H9 (cell line): Measurements from ENCODE around the gene AMACR. TPM values are rescaled to one million over a fixed set of nuclear protein-coding genes. Genes with fewer than 3 reads are reported as not detected.
"Not testable (repeated sequence)": the region's sequence is repeated elsewhere in the genome, so short reads cannot be mapped to it uniquely, and the experiment has no call there.

Experiments used
- DNase-seq: peaks from one replicate; pipeline ENCODE4 v3.0.0-alpha.2; 2017
- H2AFZ ChIP-seq: one replicate; pipeline ENCODE4 v1.6.1; 2013; ENCODE audit warnings: mild to moderate bottlenecking, low read length, control low read depth, moderate library complexity
- H2AK5ac ChIP-seq: 2 replicates; pipeline ENCODE4 v1.6.1; 2013; ENCODE audit warnings: low read length, control low read depth, mixed read lengths; ENCODE audit not compliant: insufficient read length
- H2BK120ac ChIP-seq: one replicate; pipeline ENCODE4 v1.6.1; 2013; ENCODE audit warnings: low read depth, mild to moderate bottlenecking, low read length, control low read depth, inconsistent platforms; ENCODE audit not compliant: poor library complexity, severe bottlenecking
- H2BK12ac ChIP-seq: 2 replicates; pipeline ENCODE4 v1.6.1; 2013; ENCODE audit warnings: low read length, control low read depth, mixed read lengths, low read depth; ENCODE audit not compliant: insufficient read length
- H2BK15ac ChIP-seq: 2 replicates; pipeline ENCODE4 v1.6.1; 2013; ENCODE audit warnings: low read depth, low read length, control low read depth
- H2BK20ac ChIP-seq: one replicate; pipeline ENCODE4 v1.6.1; 2013; ENCODE audit warnings: low read depth, mild to moderate bottlenecking, low read length, control low read depth, inconsistent platforms; ENCODE audit not compliant: poor library complexity, severe bottlenecking
- H2BK5ac ChIP-seq: 2 replicates; pipeline ENCODE4 v1.6.1; 2013; ENCODE audit warnings: low read length, control low read depth, mixed read lengths; ENCODE audit not compliant: insufficient read length
- H3K14ac ChIP-seq: 2 replicates; pipeline ENCODE4 v1.6.1; 2013; ENCODE audit warnings: low read length, control low read depth; ENCODE audit not compliant: insufficient read depth
- H3K18ac ChIP-seq: 2 replicates; pipeline ENCODE4 v1.6.1; 2013; ENCODE audit warnings: low read depth, mild to moderate bottlenecking, mixed read lengths, low read length, control low read depth; ENCODE audit not compliant: insufficient read length
- H3K23ac ChIP-seq: 2 replicates; pipeline ENCODE4 v1.6.1; 2013; ENCODE audit warnings: low read length, control low read depth, mixed read lengths, low read depth; ENCODE audit not compliant: insufficient read length
- H3K23me2 ChIP-seq: 2 replicates; pipeline ENCODE4 v1.6.1; 2013; ENCODE audit warnings: low read depth, mild to moderate bottlenecking, mixed read lengths, low read length, control low read depth; ENCODE audit not compliant: insufficient read length, poor library complexity, severe bottlenecking
- H3K27ac ChIP-seq: 2 replicates; pipeline ENCODE4 v1.5.1; 2013; ENCODE audit warnings: low read length, control low read depth, mixed read lengths, low read depth; ENCODE audit not compliant: insufficient read length
- H3K27me3 ChIP-seq: 2 replicates; pipeline ENCODE4 v1.6.1; 2013; ENCODE audit warnings: low read length, control low read depth, inconsistent platforms; ENCODE audit not compliant: insufficient read depth
- H3K4ac ChIP-seq: 2 replicates; pipeline ENCODE4 v1.6.1; 2013; ENCODE audit warnings: low read depth, mild to moderate bottlenecking, control low read depth, inconsistent platforms, low read length, moderate library complexity
- H3K4me1 ChIP-seq: 2 replicates; pipeline ENCODE4 v1.6.1; 2013; ENCODE audit warnings: low read length, control low read depth, inconsistent platforms; ENCODE audit not compliant: insufficient read depth
- H3K4me2 ChIP-seq: 2 replicates; pipeline ENCODE4 v1.6.1; 2013; ENCODE audit warnings: low read length, control low read depth, mixed read lengths; ENCODE audit not compliant: insufficient read length, insufficient read depth
- H3K56ac ChIP-seq: 2 replicates; pipeline ENCODE4 v1.6.1; 2013; ENCODE audit warnings: low read depth, mild to moderate bottlenecking, mixed read lengths, low read length, control low read depth; ENCODE audit not compliant: insufficient read length
- H3K79me1 ChIP-seq: 2 replicates; pipeline ENCODE4 v1.6.1; 2013; ENCODE audit warnings: low read depth, mild to moderate bottlenecking, moderate library complexity, low read length, control low read depth, inconsistent platforms; ENCODE audit not compliant: insufficient read depth, poor library complexity, severe bottlenecking
- H3K79me2 ChIP-seq: 2 replicates; pipeline ENCODE4 v1.6.1; 2013; ENCODE audit warnings: low read length, control low read depth, inconsistent platforms; ENCODE audit not compliant: insufficient read depth
- H3K9ac ChIP-seq: 2 replicates; pipeline ENCODE4 v1.6.1; 2013; ENCODE audit warnings: low read length, control low read depth, mixed read lengths; ENCODE audit not compliant: insufficient read length; ENCODE audit errors: extremely low read depth
- H3K9me3 ChIP-seq: one replicate; pipeline ENCODE4 v1.6.1; 2013; ENCODE audit warnings: low read depth, low read length, inconsistent platforms; ENCODE audit not compliant: control insufficient read depth
- H3T11ph ChIP-seq: one replicate; pipeline ENCODE4 v1.6.1; 2013; ENCODE audit warnings: mild to moderate bottlenecking, low read length, control low read depth, inconsistent platforms
- H4K20me1 ChIP-seq: one replicate; pipeline ENCODE4 v1.6.1; 2013; ENCODE audit not compliant: control insufficient read depth, insufficient read length, insufficient read depth
- H4K5ac ChIP-seq: 2 replicates; pipeline ENCODE4 v1.6.1; 2013; ENCODE audit warnings: low read depth, mild to moderate bottlenecking, mixed read lengths, low read length, control low read depth; ENCODE audit not compliant: insufficient read length
- H4K8ac ChIP-seq: replicated peaks from 2 replicates; pipeline ENCODE4 v1.6.1; 2013; ENCODE audit warnings: low read length, control low read depth, mixed read lengths, low read depth; ENCODE audit not compliant: insufficient read length
- H4K91ac ChIP-seq: 2 replicates; pipeline ENCODE4 v1.6.1; 2013; ENCODE audit warnings: low read depth, mild to moderate bottlenecking, moderate library complexity, mixed read lengths, low read length, control low read depth; ENCODE audit not compliant: insufficient read length
- H3K27ac Mint-ChIP-seq, 3 experiments: 2 replicates in 2 of 3; 3 replicates in 1 of 3; pipeline ENCODE4 v1.8.0; 2020 to 2021; ENCODE audit warnings: mixed read lengths in 3 of 3, mild to moderate bottlenecking in 1 of 3, moderate library complexity in 1 of 3
- H3K27me3 Mint-ChIP-seq: 2 replicates; pipeline ENCODE4 v1.8.0; 2021; ENCODE audit warnings: low read depth, mild to moderate bottlenecking, moderate library complexity, mixed read lengths
- H3K36me3 Mint-ChIP-seq, 3 experiments: 2 replicates in 2 of 3; 3 replicates in 1 of 3; pipeline ENCODE4 v1.8.0; 2020 to 2021; ENCODE audit warnings: low read depth in 3 of 3, mixed read lengths in 3 of 3; ENCODE audit not compliant: insufficient read depth in 1 of 3
- H3K4me1 Mint-ChIP-seq, 2 experiments: 2 replicates each; pipeline ENCODE4 v1.8.0; 2020; ENCODE audit warnings: mixed read lengths in 2 of 2
- H3K4me3 Mint-ChIP-seq, 2 experiments: 2 replicates in 1 of 2; 3 replicates in 1 of 2; pipeline ENCODE4 v1.8.0; 2020 to 2021; ENCODE audit warnings: mild to moderate bottlenecking in 2 of 2, mixed read lengths in 2 of 2, moderate library complexity in 1 of 2
- H3K9me3 Mint-ChIP-seq, 2 experiments: 2 replicates in 1 of 2; 3 replicates in 1 of 2; pipeline ENCODE4 v1.8.0; 2020; ENCODE audit warnings: mild to moderate bottlenecking in 2 of 2, mixed read lengths in 2 of 2, moderate library complexity in 1 of 2
- CTCF ChIP-seq: fragments of 200-600 bp; sonication (generic); conservative IDR thresholded peaks from 3 replicates; pipeline ENCODE4 v1.8.0; 2021; ENCODE audit warnings: antibody characterized with exemption, mild to moderate bottlenecking
- WGBS: extraction: QIAGEN DNeasy Blood & Tissue Kit; methylation state at CpG from one replicate; pipeline ENCODE4 v1.1.7; 2013; ENCODE audit warnings: missing lambda C conversion rate, low lambda C conversion rate, mixed read lengths; ENCODE audit not compliant: insufficient read length; ENCODE audit errors: extremely low coverage; 5-methylcytosine and 5-hydroxymethylcytosine counted together
- total RNA-seq: library from RNA; stranded (reverse); gene quantifications from 2 replicates; pipeline ENCODE4 v1.2.1, GENCODE V29; 2021

AMACR gene
- total RNA-seq, 1 experiment from 2014 or later, result 9.7 TPM

GRCh38 chr5:34011536-34011935, 3.7 kb upstream of the AMACR start:
- Mint-ChIP-seq H3K4me1 (peaks cover 22 to 23% of the 10 kb centered on the region in 2 experiments), H3K36me3 (no peaks in the 10 kb centered on the region), H3K27ac (no peak overlapping the region), H3K27me3 (no peaks in the 10 kb centered on the region), H3K4me3 (no peak overlapping the region), H3K9me3 (no peaks in the 10 kb centered on the region)
- Histone ChIP-seq H4K8ac (no peak overlapping the region), H3K4ac (no peak overlapping the region), H4K5ac (no peak overlapping the region), H2BK120ac (no peak overlapping the region), H2BK5ac (no peak overlapping the region), H3T11ph (no peak overlapping the region), H3K23me2 (peaks cover 3% of the 10 kb centered on the region), H3K79me2 (no peaks in the 10 kb centered on the region), H2BK20ac (no peak overlapping the region), H2AK5ac (no peak overlapping the region), H3K27me3 (no peaks in the 10 kb centered on the region), H3K18ac (no peak overlapping the region), H3K14ac (no peak overlapping the region), H3K79me1 (no peaks in the 10 kb centered on the region), H3K9me3 (no peaks in the 10 kb centered on the region), H3K27ac (no peak overlapping the region), H3K4me1 (no peaks in the 10 kb centered on the region), H3K4me2 (no peak overlapping the region), H4K91ac (no peak overlapping the region), H2AFZ (no peak overlapping the region), H3K9ac (no peak overlapping the region), H2BK15ac (no peak overlapping the region), H2BK12ac (no peak overlapping the region), H4K20me1 (no peaks in the 10 kb centered on the region), H3K56ac (no peak overlapping the region), H3K23ac (no peak overlapping the region)
- no peak for TF ChIP-seq CTCF
- no peak for DNase-seq
- no CpG with 5 or more reads among the region's 4 CpGs for WGBS

GRCh38 chr5:34010146-34010545, 2.3 kb upstream of the AMACR start:
- not testable (repeated sequence) for H2AFZ ChIP-seq, H2BK20ac ChIP-seq, H4K20me1 ChIP-seq, H3K27ac Mint-ChIP-seq, H3K4me2 ChIP-seq, H3K27me3 Mint-ChIP-seq, H3K4ac ChIP-seq, H3K23me2 ChIP-seq, H3K23ac ChIP-seq, H3K4me3 Mint-ChIP-seq, H2BK15ac ChIP-seq, H2BK12ac ChIP-seq, H2BK120ac ChIP-seq, DNase-seq, H4K91ac ChIP-seq, H3K9me3 Mint-ChIP-seq, H2AK5ac ChIP-seq, H3K18ac ChIP-seq, H3K4me1 ChIP-seq, H3K9me3 ChIP-seq, H3K27ac ChIP-seq, H2BK5ac ChIP-seq, H3K14ac ChIP-seq, H3K79me2 ChIP-seq, H4K5ac ChIP-seq, H3K36me3 Mint-ChIP-seq, H3K56ac ChIP-seq, H3K9ac ChIP-seq, H3K27me3 ChIP-seq, H4K8ac ChIP-seq, H3K79me1 ChIP-seq, H3T11ph ChIP-seq
- no CpG with 5 or more reads among the region's 2 CpGs for WGBS
- H3K4me1 Mint-ChIP-seq, result peaks cover 25 to 26% of the 10 kb centered on the region in 2 experiments
